ENCODE measurements around the gene SNHG17.

SNHG17 gene

GRCh38 chr20:38447931-38448675 lies 13.0 kb upstream of the SNHG17 start:
- Histone ChIP-seq H3K36me3 (ENCODE audit: control insufficient read depth in 4 of 4, insufficient read depth in 4 of 4, low read length in 3 of 4) (peaks cover 2 to 30% (median 22%) of the 10 kb centered on the region in 4 experiments), H3K27me3 (replicated peaks in 2 of 5; ENCODE audit: control insufficient read depth in 4 of 5, insufficient read depth in 5 of 5, low read length in 4 of 5) (no peaks in the 10 kb centered on the region), H3K4me1 (ENCODE audit: control extremely low read depth in 1 of 4, control insufficient read depth in 4 of 4, insufficient read depth in 4 of 4, low read length in 3 of 4) (peaks cover 0 to 19% (median 14%) of the 10 kb centered on the region in 4 experiments), H3K4me3 (ENCODE audit: control insufficient read depth in 1 of 7, extremely low read depth in 1 of 7, insufficient read depth in 4 of 7, low read depth in 2 of 7, low read length in 6 of 7) (peak overlapping the region in 2 of 7 experiments; percentile 7 to 93), H3K9me3 (ENCODE audit: control extremely low read depth in 1 of 5, control insufficient read depth in 4 of 5, insufficient read depth in 2 of 5, low read depth in 1 of 5, low read length in 4 of 5) (no peaks in the 10 kb centered on the region), H3K27ac (ENCODE audit: insufficient read depth in 1 of 2, low read depth in 1 of 2, low read length in 2 of 2, poor library complexity in 1 of 2, severe bottlenecking in 2 of 2) (peak overlapping the region in 1 of 2 experiments; percentile 85)
- POLR2A ChIA-PET = interaction anchor here (2.7 kb wide), 1 partner anchor 13 kb away, joined by 19 read pairs; the partner anchor contains the start of gene SNHG17
- CTCF ChIA-PET = interaction anchor here (0.8 to 5.5 kb wide), 5 partner anchors 16 to 303 kb away, joined by 3 to 85 read pairs (median 4); partner anchors contain the start of genes RALGAPB and SNHG17
- WGBS (ENCODE audit: insufficient coverage) = 89% methylated on average over 10 of the region's 10 CpGs
- peak in 2 of 3 donors; percentile 28 to 39 for DNase-seq

DNA sequence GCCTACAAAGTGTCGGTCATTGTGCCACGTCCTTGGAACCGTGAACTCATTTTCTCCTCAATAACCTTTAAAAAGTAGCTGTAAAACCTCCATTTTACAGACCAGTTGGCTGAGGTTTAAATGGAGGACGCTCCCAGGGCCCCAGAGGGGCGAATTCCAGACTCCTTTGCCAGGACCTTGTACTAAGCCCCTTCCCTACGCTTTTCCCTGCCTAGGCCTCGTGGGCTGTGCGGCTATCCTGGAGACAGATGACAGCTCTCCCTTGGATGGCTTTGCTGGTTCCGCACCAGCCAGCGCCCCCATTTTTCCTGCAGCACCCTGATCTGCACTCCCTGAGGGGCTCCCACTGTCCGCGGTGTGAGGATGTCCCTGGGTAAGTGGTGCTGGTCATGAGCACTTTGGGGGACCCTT lies 12.1 kb upstream of the SNHG17 start:
- H3K27me3 ChIP-seq (replicated peaks in 2 of 5; ENCODE audit: control insufficient read depth in 4 of 5, insufficient read depth in 5 of 5, low read length in 4 of 5) = no peaks in the 10 kb centered on the region
- DNase-seq = no peak
- H3K4me3 ChIP-seq (ENCODE audit: control insufficient read depth in 1 of 7, extremely low read depth in 1 of 7, insufficient read depth in 4 of 7, low read depth in 2 of 7, low read length in 6 of 7) = peak overlapping the region in 6 of 7 experiments; percentile 64 to 93 (median 84)
- no peaks in the 10 kb centered on the region for H3K9me3 ChIP-seq (ENCODE audit: control extremely low read depth in 1 of 5, control insufficient read depth in 4 of 5, insufficient read depth in 2 of 5, low read depth in 1 of 5, low read length in 4 of 5)
- peaks cover 2 to 30% (median 22%) of the 10 kb centered on the region in 4 experiments for H3K36me3 ChIP-seq (ENCODE audit: control insufficient read depth in 4 of 4, insufficient read depth in 4 of 4, low read length in 3 of 4)
- POLR2A ChIA-PET = interaction anchor here (2.7 kb wide), 1 partner anchor 12 kb away, joined by 19 read pairs; the partner anchor contains the start of gene SNHG17
- CTCF ChIA-PET = interaction anchor here (0.8 to 5.5 kb wide), 6 partner anchors 10 to 304 kb away, joined by 3 to 85 read pairs (median 8); partner anchors contain the start of genes RALGAPB and SNHG17
- H3K4me1 ChIP-seq (ENCODE audit: control extremely low read depth in 1 of 4, control insufficient read depth in 4 of 4, insufficient read depth in 4 of 4, low read length in 3 of 4) = peaks cover 0 to 19% (median 14%) of the 10 kb centered on the region in 4 experiments
- peak overlapping the region in 1 of 2 experiments; percentile 85 for H3K27ac ChIP-seq (ENCODE audit: insufficient read depth in 1 of 2, low read depth in 1 of 2, low read length in 2 of 2, poor library complexity in 1 of 2, severe bottlenecking in 2 of 2)
- WGBS (ENCODE audit: insufficient coverage) = 69% methylated on average over 12 of the region's 12 CpGs

GRCh38 chr20:38446441-38447209 lies 11.5 kb upstream of the SNHG17 start:
- Histone ChIP-seq H3K36me3 (ENCODE audit: control insufficient read depth in 4 of 4, insufficient read depth in 4 of 4, low read length in 3 of 4) (peaks cover 2 to 30% (median 22%) of the 10 kb centered on the region in 4 experiments), H3K9me3 (ENCODE audit: control extremely low read depth in 1 of 5, control insufficient read depth in 4 of 5, insufficient read depth in 2 of 5, low read depth in 1 of 5, low read length in 4 of 5) (no peaks in the 10 kb centered on the region), H3K27me3 (replicated peaks in 2 of 5; ENCODE audit: control insufficient read depth in 4 of 5, insufficient read depth in 5 of 5, low read length in 4 of 5) (no peaks in the 10 kb centered on the region), H3K4me3 (ENCODE audit: control insufficient read depth in 1 of 7, extremely low read depth in 1 of 7, insufficient read depth in 4 of 7, low read depth in 2 of 7, low read length in 6 of 7) (peak overlapping the region; percentile 64 to 93 (median 84)), H3K27ac (ENCODE audit: insufficient read depth in 1 of 2, low read depth in 1 of 2, low read length in 2 of 2, poor library complexity in 1 of 2, severe bottlenecking in 2 of 2) (peak overlapping the region; percentile 56 to 85), H3K4me1 (ENCODE audit: control extremely low read depth in 1 of 4, control insufficient read depth in 4 of 4, insufficient read depth in 4 of 4, low read length in 3 of 4) (peaks cover 0 to 19% (median 14%) of the 10 kb centered on the region in 4 experiments)
- peak; percentile 96 to 98 (median 97) for DNase-seq
- ChIA-PET POLR2A (interaction anchor here (0.7 to 2.7 kb wide), 3 partner anchors 9 to 413 kb away, joined by 3 to 19 read pairs (median 3); partner anchors contain the start of genes RPRD1B, SNHG17 and TTI1), CTCF (interaction anchor here (0.8 to 5.5 kb wide), 6 partner anchors 9 to 305 kb away, joined by 3 to 85 read pairs (median 8); partner anchors contain the start of genes RALGAPB and SNHG17)
- WGBS (ENCODE audit: insufficient coverage) = under 1% methylated on average over 55 of the region's 56 CpGs

- Histone ChIP-seq H3K27me3 (replicated peaks in 2 of 5; ENCODE audit: control insufficient read depth in 4 of 5, insufficient read depth in 5 of 5, low read length in 4 of 5) (no peaks in the 10 kb centered on the region), H3K4me1 (ENCODE audit: control extremely low read depth in 1 of 4, control insufficient read depth in 4 of 4, insufficient read depth in 4 of 4, low read length in 3 of 4) (peaks cover 0 to 19% (median 14%) of the 10 kb centered on the region in 4 experiments), H3K27ac (ENCODE audit: insufficient read depth in 1 of 2, low read depth in 1 of 2, low read length in 2 of 2, poor library complexity in 1 of 2, severe bottlenecking in 2 of 2) (no peak overlapping the region), H3K4me3 (ENCODE audit: control insufficient read depth in 1 of 7, extremely low read depth in 1 of 7, insufficient read depth in 4 of 7, low read depth in 2 of 7, low read length in 6 of 7) (peak overlapping the region in 5 of 7 experiments; percentile 70 to 91 (median 84)), H3K9me3 (ENCODE audit: control extremely low read depth in 1 of 5, control insufficient read depth in 4 of 5, insufficient read depth in 2 of 5, low read depth in 1 of 5, low read length in 4 of 5) (no peaks in the 10 kb centered on the region), H3K36me3 (ENCODE audit: control insufficient read depth in 4 of 4, insufficient read depth in 4 of 4, low read length in 3 of 4) (peaks cover 2 to 25% (median 17%) of the 10 kb centered on the region in 4 experiments)
- no peak for DNase-seq
- WGBS (ENCODE audit: insufficient coverage) = 96% methylated on average over 6 of the region's 6 CpGs
- ChIA-PET POLR2A (interaction anchor here (0.7 to 2.7 kb wide), 3 partner anchors 9 to 413 kb away, joined by 3 to 19 read pairs (median 3); partner anchors contain the start of genes RPRD1B, SNHG17 and TTI1), CTCF (interaction anchor here (1.4 to 5.5 kb wide), 4 partner anchors 8 to 27 kb away, joined by 4 to 85 read pairs (median 14); partner anchors contain the start of genes RALGAPB and SNHG17)
Measured at GRCh38 chr20:38445901-38446425, 10.8 kb upstream of the SNHG17 start.

GRCh38 chr20:38445381-38445796 lies 10.3 kb upstream of the SNHG17 start:
- WGBS (ENCODE audit: insufficient coverage) = 100% methylated on average over 2 of the region's 3 CpGs
- ChIA-PET CTCF (interaction anchor here (1.4 to 5.5 kb wide), 4 partner anchors 8 to 27 kb away, joined by 4 to 85 read pairs (median 10); partner anchors contain the start of genes RALGAPB and SNHG17), POLR2A (no interaction called here)
- no peak for DNase-seq
- Histone ChIP-seq H3K27ac (ENCODE audit: insufficient read depth in 1 of 2, low read depth in 1 of 2, low read length in 2 of 2, poor library complexity in 1 of 2, severe bottlenecking in 2 of 2) (no peak overlapping the region), H3K27me3 (replicated peaks in 2 of 5; ENCODE audit: control insufficient read depth in 4 of 5, insufficient read depth in 5 of 5, low read length in 4 of 5) (no peaks in the 10 kb centered on the region), H3K9me3 (ENCODE audit: control extremely low read depth in 1 of 5, control insufficient read depth in 4 of 5, insufficient read depth in 2 of 5, low read depth in 1 of 5, low read length in 4 of 5) (no peaks in the 10 kb centered on the region), H3K36me3 (ENCODE audit: control insufficient read depth in 4 of 4, insufficient read depth in 4 of 4, low read length in 3 of 4) (peaks cover 2 to 19% (median 12%) of the 10 kb centered on the region in 4 experiments), H3K4me3 (ENCODE audit: control insufficient read depth in 1 of 7, extremely low read depth in 1 of 7, insufficient read depth in 4 of 7, low read depth in 2 of 7, low read length in 6 of 7) (no peak overlapping the region), H3K4me1 (ENCODE audit: control extremely low read depth in 1 of 4, control insufficient read depth in 4 of 4, insufficient read depth in 4 of 4, low read length in 3 of 4) (peaks cover 0 to 19% (median 14%) of the 10 kb centered on the region in 4 experiments)

DNA sequence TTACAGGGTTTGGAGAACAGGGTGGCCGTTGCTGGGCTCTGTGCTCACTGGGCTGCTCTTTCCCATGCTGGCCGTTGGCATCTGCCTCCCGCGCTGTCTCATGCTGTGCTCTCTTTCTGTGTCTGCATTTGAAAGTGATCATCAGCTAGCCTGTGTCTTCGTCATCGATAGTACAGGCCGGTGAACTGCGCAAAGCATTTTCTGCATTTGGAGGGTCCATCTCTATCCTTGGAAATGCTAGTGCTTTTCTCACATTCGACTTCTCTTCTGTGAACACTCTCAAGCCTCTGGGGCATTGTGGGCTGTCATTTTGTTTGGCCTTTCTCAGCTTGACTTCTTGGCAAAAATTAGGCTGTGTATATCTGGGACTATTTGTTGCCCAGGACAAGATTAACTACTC lies 6.8 kb upstream of the SNHG17 start:
- no peak for DNase-seq
- no peak overlapping the region for H3K4me3 ChIP-seq (ENCODE audit: control insufficient read depth in 1 of 7, extremely low read depth in 1 of 7, insufficient read depth in 4 of 7, low read depth in 2 of 7, low read length in 6 of 7)
- H3K9me3 ChIP-seq (ENCODE audit: control extremely low read depth in 1 of 5, control insufficient read depth in 4 of 5, insufficient read depth in 2 of 5, low read depth in 1 of 5, low read length in 4 of 5) = no peaks in the 10 kb centered on the region
- POLR2A ChIA-PET = no interaction called here
- H3K36me3 ChIP-seq (ENCODE audit: control insufficient read depth in 4 of 4, insufficient read depth in 4 of 4, low read length in 3 of 4) = no peaks in the 10 kb centered on the region
- WGBS (ENCODE audit: insufficient coverage) = 85% methylated on average over 9 of the region's 9 CpGs
- peaks cover 0 to 6% (median 3%) of the 10 kb centered on the region in 4 experiments for H3K4me1 ChIP-seq (ENCODE audit: control extremely low read depth in 1 of 4, control insufficient read depth in 4 of 4, insufficient read depth in 4 of 4, low read length in 3 of 4)
- CTCF ChIA-PET = no interaction called here
- H3K27me3 ChIP-seq (replicated peaks in 2 of 5; ENCODE audit: control insufficient read depth in 4 of 5, insufficient read depth in 5 of 5, low read length in 4 of 5) = no peaks in the 10 kb centered on the region
- H3K27ac ChIP-seq (ENCODE audit: insufficient read depth in 1 of 2, low read depth in 1 of 2, low read length in 2 of 2, poor library complexity in 1 of 2, severe bottlenecking in 2 of 2) = no peak overlapping the region
